Uterus (tissue), 4 donors: ENCODE results near the gene UBXN1. TPM values are rescaled to one million over a fixed set of nuclear protein-coding genes. Genes with fewer than 3 reads are reported as not detected.

Experiments
- DNase-seq, 2 donors: peaks; one replicate each; pipeline ENCODE4 v3.0.0-alpha.2; 2019 to 2020
- H3K27ac ChIP-seq, 2 donors: fragments of 200-600 bp; sonication (generic); 1 replicate in 1 of 2; 2 replicates in 1 of 2; pipeline ENCODE4 v1.5.1; 2016 to 2018
- H3K27me3 ChIP-seq, 2 donors: fragments of 200-600 bp; sonication (generic); one replicate each; pipeline ENCODE4 v1.5.1; 2018 to 2019; ENCODE audit warnings: control low read depth in 1 of 2
- H3K36me3 ChIP-seq, 2 donors: fragments of 200-600 bp; sonication (generic); one replicate each; pipeline ENCODE4 v1.5.1; 2019; ENCODE audit warnings: control low read depth in 1 of 2
- H3K4me1 ChIP-seq, 2 donors: fragments of 200-600 bp; sonication (generic); one replicate each; pipeline ENCODE4 v1.5.1; 2018 to 2019; ENCODE audit warnings: control low read depth in 1 of 2
- H3K4me3 ChIP-seq, 2 donors: fragments of 200-600 bp; sonication (generic); 1 replicate in 1 of 2; 2 replicates in 1 of 2; pipeline ENCODE4 v1.5.1; 2018 to 2019; ENCODE audit warnings: mild to moderate bottlenecking in 1 of 2
- H3K9me3 ChIP-seq, 2 donors: fragments of 200-600 bp; sonication (generic); one replicate each; pipeline ENCODE4 v1.5.1; 2019; ENCODE audit warnings: control low read depth in 1 of 2
- POLR2A ChIP-seq, 2 donors: fragments of 450-650 bp; IDR thresholded peaks; one replicate each; pipeline ENCODE4 v1.6.1; 2016; ENCODE audit warnings: antibody characterized with exemption in 2 of 2, mild to moderate bottlenecking in 1 of 2, moderate library complexity in 1 of 2
- intact Hi-C: fragments of 100-400 bp; cut with DNase I; formaldehyde crosslinking; loops from one replicate; pipeline ENCODE4 v1.15.1; 2023; ENCODE audit warnings: low total_unique reads
- total RNA-seq, 4 donors: library from RNA; depleted of rRNA in 3 of 4; stranded (reverse); fragments of >200 nt in 3 of 4; gene quantifications; one replicate each; pipeline versions ENCODE4 v1.1.0 to v1.2.4, GENCODE V29; 2014 to 2023
- TF ChIP-seq, protein P1 (sequence below), 4 experiments: fragments of 200-600 bp in 2 of 4; fragments of 450-650 bp in 2 of 4; sonication (generic) in 2 of 4; IDR thresholded peaks; one replicate each; pipeline ENCODE4 v1.5.1; 2016 to 2019; ENCODE audit warnings: antibody characterized with exemption in 4 of 4, mild to moderate bottlenecking in 2 of 4, moderate library complexity in 1 of 4
- donor health status: DM: yes; HTN: yes; CAD: no.

Gene UBXN1
- total RNA-seq, 4 donors from 2014 or later, result 55.4 to 276 (median 102) TPM

DNA sequence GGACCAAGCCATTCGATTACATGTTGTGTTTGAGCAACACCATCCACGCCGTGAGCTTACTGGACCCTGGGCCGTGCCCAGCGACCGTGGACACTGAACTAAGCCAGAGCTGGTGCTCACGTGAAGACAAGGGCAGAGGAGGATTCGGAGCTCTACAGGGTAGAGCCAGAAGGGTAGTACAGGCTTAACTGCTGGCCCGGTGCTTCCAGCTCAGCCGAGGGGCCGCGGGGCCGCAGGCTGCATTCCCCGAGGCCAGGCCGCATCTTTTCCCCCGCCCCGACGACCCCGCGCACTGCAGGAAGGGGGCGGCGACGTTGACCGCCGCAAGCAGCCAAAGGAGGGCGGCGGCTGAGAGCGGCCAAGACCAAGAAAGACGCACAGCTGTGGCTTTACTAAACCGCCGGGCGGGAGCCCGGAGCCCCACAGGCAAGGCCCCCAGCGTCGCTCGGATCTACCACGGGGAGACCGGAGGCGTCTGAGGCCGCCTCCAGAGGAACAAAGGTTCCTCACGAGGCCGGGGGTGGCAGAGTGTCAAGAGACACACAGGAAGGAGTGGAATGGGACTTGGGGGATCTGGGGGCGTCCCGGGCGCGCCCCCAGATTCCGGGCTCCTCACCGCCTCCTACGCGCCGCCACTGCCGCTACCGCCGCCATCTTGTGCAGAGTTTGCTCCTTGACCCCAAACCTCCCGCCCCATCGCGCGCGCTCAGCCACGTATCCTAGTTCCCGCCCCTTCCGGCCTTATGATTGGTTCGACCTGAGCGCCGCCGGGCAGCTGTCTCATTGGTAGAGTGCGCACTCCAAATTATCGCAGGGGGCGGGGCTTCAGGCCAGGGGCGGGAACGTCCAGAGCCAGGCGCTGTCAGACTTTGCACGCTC, 32.7 kb downstream of the UBXN1 start, which contains the start of gene GANAB:
GANAB (minus strand) TSS at position 668 of the 879 bp plus-strand sequence; CDS start at position 654, 14 bp downstream.
- peak; percentile 51 to 75 for TF ChIP-seq POLR2A (IDR thresholded peaks at IDR 0.05)
- TF ChIP-seq, protein P1, sequence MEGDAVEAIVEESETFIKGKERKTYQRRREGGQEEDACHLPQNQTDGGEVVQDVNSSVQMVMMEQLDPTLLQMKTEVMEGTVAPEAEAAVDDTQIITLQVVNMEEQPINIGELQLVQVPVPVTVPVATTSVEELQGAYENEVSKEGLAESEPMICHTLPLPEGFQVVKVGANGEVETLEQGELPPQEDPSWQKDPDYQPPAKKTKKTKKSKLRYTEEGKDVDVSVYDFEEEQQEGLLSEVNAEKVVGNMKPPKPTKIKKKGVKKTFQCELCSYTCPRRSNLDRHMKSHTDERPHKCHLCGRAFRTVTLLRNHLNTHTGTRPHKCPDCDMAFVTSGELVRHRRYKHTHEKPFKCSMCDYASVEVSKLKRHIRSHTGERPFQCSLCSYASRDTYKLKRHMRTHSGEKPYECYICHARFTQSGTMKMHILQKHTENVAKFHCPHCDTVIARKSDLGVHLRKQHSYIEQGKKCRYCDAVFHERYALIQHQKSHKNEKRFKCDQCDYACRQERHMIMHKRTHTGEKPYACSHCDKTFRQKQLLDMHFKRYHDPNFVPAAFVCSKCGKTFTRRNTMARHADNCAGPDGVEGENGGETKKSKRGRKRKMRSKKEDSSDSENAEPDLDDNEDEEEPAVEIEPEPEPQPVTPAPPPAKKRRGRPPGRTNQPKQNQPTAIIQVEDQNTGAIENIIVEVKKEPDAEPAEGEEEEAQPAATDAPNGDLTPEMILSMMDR (IDR thresholded peaks at IDR 0.05), result no peak
- Histone ChIP-seq H3K4me1 (peaks cover 5 to 14% of the 10 kb centered on the region in 2 donors), H3K27ac (peak within 1 kb of the TSS; percentile 86 to 92), H3K9me3 (no peaks in the 10 kb centered on the region), H3K27me3 (no peaks in the 10 kb centered on the region), H3K36me3 (no peaks in the 10 kb centered on the region), H3K4me3 (peak within 1 kb of the TSS; percentile 71 to 91)
- peak; percentile 99 for DNase-seq
- intact Hi-C loops, result no loop called here

DNA sequence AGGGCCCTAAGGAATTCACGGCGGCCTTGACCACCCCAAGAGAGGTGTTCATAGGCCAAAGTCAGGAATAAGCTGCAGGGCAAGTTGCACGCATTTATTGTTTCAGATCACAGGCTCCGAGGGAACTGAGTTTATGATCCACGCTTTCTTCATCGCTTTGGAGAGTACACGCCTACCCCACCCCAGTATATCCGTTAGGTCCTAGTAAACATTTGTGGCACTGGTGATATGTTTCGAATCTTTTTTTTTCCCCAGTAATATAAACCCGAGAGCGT, 33.3 kb downstream of the UBXN1 start:
- Histone ChIP-seq H3K27me3 (no peaks in the 10 kb centered on the region), H3K4me3 (peak overlapping the region; percentile 71 to 91), H3K9me3 (no peaks in the 10 kb centered on the region), H3K4me1 (peaks cover 5 to 14% of the 10 kb centered on the region in 2 donors), H3K36me3 (no peaks in the 10 kb centered on the region), H3K27ac (peak overlapping the region; percentile 86 to 92)
- no peak for TF ChIP-seq POLR2A (IDR thresholded peaks at IDR 0.05)
- TF ChIP-seq, protein P1 (IDR thresholded peaks at IDR 0.05), result no peak
- DNase-seq, result no peak
- intact Hi-C loops, result no loop called here

DNA sequence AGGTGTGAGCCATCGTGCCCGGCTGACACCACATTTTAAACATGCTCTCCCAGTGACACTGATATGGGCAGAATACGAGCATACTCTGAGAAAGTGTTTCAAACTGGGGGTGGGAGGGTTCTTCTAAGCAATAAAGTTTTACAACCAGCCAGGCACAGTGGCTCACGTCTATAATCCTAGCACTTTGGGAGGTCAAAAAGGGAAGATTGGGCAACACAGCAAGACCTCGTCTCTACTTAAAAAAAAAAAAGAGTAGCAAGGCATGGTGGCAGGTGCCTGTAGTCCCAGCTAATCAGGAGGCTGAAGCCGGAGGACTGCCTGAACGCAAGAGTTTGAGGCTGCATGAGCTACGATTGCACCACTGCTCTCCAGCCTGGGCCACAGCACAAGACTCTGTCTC, 34.7 kb downstream of the UBXN1 start:
- peaks cover 5 to 14% of the 10 kb centered on the region in 2 donors for H3K4me1 ChIP-seq
- no peaks in the 10 kb centered on the region for H3K27me3 ChIP-seq
- intact Hi-C loops, result no loop called here
- H3K27ac ChIP-seq, result no peak overlapping the region
- no peak for TF ChIP-seq POLR2A (IDR thresholded peaks at IDR 0.05)
- TF ChIP-seq, protein P1 (IDR thresholded peaks at IDR 0.05), result no peak
- H3K9me3 ChIP-seq, result no peaks in the 10 kb centered on the region
- H3K36me3 ChIP-seq, result no peaks in the 10 kb centered on the region
- no peak overlapping the region for H3K4me3 ChIP-seq
- no peak for DNase-seq

DNA sequence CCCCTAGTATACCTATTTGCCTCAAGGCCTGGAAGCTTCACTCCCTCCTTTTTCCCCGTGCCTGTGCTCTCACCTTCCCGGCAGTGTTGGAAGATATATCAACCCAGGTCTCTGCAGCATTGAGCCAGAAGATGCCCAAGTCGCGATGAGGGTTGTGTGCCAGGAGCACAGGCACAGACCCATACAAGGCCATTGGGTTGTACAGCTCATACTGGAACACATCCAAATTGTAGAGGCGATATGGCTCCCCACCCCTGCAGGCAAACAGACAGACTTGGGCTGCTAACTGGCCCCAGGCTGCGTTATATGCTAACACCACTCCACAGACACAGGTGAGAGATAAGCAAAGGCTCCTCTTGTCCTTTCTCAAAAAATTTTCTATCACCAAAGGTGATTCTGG, 46.4 kb downstream of the UBXN1 start:
- TF ChIP-seq POLR2A (IDR thresholded peaks at IDR 0.05), result no peak
- TF ChIP-seq, protein P1 (IDR thresholded peaks at IDR 0.05), result no peak
- Histone ChIP-seq H3K27ac (no peak overlapping the region), H3K9me3 (no peaks in the 10 kb centered on the region), H3K4me1 (no peaks in the 10 kb centered on the region), H3K4me3 (no peak overlapping the region), H3K27me3 (no peaks in the 10 kb centered on the region), H3K36me3 (no peaks in the 10 kb centered on the region)
- intact Hi-C loops, result no loop called here
- DNase-seq, result no peak

DNA sequence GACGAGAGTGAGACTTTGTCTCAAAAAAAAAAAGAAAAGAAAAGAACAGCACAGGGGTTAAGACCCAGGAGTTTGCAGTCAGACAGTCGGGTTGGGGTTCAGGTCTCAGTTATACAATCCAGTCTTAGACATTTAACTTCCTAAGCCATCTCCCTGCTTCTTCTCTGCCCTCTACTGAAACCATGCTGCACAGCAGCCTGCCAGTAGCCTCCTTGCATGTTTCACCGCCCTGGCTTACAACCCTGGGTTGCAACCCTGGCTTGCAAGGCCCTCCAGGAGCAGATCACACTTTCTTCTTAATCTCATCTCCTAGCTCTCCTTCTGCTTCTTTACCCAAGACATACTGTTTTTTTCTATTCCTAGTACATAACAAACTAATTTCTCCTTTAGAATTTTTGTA, 51.2 kb downstream of the UBXN1 start:
- H3K27me3 ChIP-seq, result no peaks in the 10 kb centered on the region

More for the DNA sequence above, 51.2 kb downstream of the UBXN1 start:
- Histone ChIP-seq H3K4me1 (no peaks in the 10 kb centered on the region), H3K27ac (no peak overlapping the region), H3K4me3 (no peak overlapping the region), H3K36me3 (no peaks in the 10 kb centered on the region), H3K9me3 (no peaks in the 10 kb centered on the region)
- DNase-seq, result no peak
- intact Hi-C loops, result no loop called here
- no peak for TF ChIP-seq POLR2A (IDR thresholded peaks at IDR 0.05)
- TF ChIP-seq, protein P1 (IDR thresholded peaks at IDR 0.05), result no peak
